ENCODE results near the gene MTF1.
"Not testable (repeated sequence)": the region's sequence is repeated elsewhere in the genome, so short reads cannot be mapped to it uniquely, and the experiment has no call there.

The MTF1 gene

GRCh38 chr1:37792943-37793686 lies 66.3 kb downstream of the MTF1 start:
- no peak for DNase-seq (ENCODE audit: low read depth)

- DNase-seq (ENCODE audit: low read depth): no peak
Measured at GRCh38 chr1:37782491-37782890, 76.9 kb downstream of the MTF1 start.

GRCh38 chr1:37778654-37779053 lies 80.7 kb downstream of the MTF1 start:
- no peak for DNase-seq (ENCODE audit: low read depth)

- DNase-seq (ENCODE audit: low read depth): no peak
Measured at GRCh38 chr1:37776946-37777516, 82.4 kb downstream of the MTF1 start.

GRCh38 chr1:37771440-37771839 lies 88.0 kb downstream of the MTF1 start:
- DNase-seq (ENCODE audit: low read depth): not testable (repeated sequence)

GRCh38 chr1:37767488-37767887 lies 91.9 kb downstream of the MTF1 start:
- no peak for DNase-seq (ENCODE audit: low read depth)

GRCh38 chr1:37765916-37766664 lies 93.3 kb downstream of the MTF1 start:
- DNase-seq (ENCODE audit: low read depth): no peak

- DNase-seq (ENCODE audit: low read depth): no peak
Measured at GRCh38 chr1:37764888-37765441, 94.4 kb downstream of the MTF1 start, which contains the start of gene EPHA10. Gene EPHA10 (minus strand): TSS chr1:37765120. CDS start chr1:37765066, 54 bp downstream.

GRCh38 chr1:37764414-37764825 lies 95.0 kb downstream of the MTF1 start:
- DNase-seq (ENCODE audit: low read depth): peak; percentile 26

- no peak for DNase-seq (ENCODE audit: low read depth)
Measured at GRCh38 chr1:37763791-37764413, 95.5 kb downstream of the MTF1 start.

- DNase-seq (ENCODE audit: low read depth): no peak
Measured at GRCh38 chr1:37762516-37762915, 96.9 kb downstream of the MTF1 start.

- DNase-seq (ENCODE audit: low read depth): no peak
Measured at GRCh38 chr1:37761416-37762095, 97.8 kb downstream of the MTF1 start.

Data from stimulated activated CD8-positive, alpha-beta memory T cell treated with anti-CD3 and anti-CD28 coated beads, Interleukin-7, amount 100 ng/mL, for 24 hours (primary cell).